Kidney (tissue), 14 donors: Measurements from ENCODE around the gene PRKAA1. TPM values are rescaled to one million over a fixed set of nuclear protein-coding genes. Genes with fewer than 3 reads are reported as not detected.

Source experiments
- DNase-seq, 5 donors: peaks; one replicate each; pipeline ENCODE4 v3.0.0-alpha.2; 2013 to 2020
- FAIRE-seq: peaks from 2 replicates; lab custom pipeline; 2012; peaks lifted over from hg19 to GRCh38; lab: Jason Lieb, UNC
- H3K27ac ChIP-seq, 2 donors: one replicate each; pipeline ENCODE4 v1.7.0; 2013; ENCODE audit warnings: low read depth in 2 of 2, low read length in 2 of 2, inconsistent platforms in 1 of 2
- H3K27me3 ChIP-seq: one replicate; pipeline ENCODE4 v1.7.1; 2013; ENCODE audit warnings: low read length, inconsistent platforms; ENCODE audit not compliant: control insufficient read depth, insufficient read depth
- H3K36me3 ChIP-seq, 3 donors: one replicate each; pipeline versions ENCODE4 v1.7.0 to v1.7.1; 2013; ENCODE audit warnings: low read length in 3 of 3, control low read depth in 1 of 3, inconsistent platforms in 1 of 3; ENCODE audit not compliant: insufficient read depth in 3 of 3, control insufficient read depth in 2 of 3
- H3K4me1 ChIP-seq, 3 donors: one replicate each; pipeline versions ENCODE4 v1.7.0 to v1.7.1; 2013; ENCODE audit warnings: low read length in 3 of 3, inconsistent platforms in 1 of 3, low read depth in 1 of 3; ENCODE audit not compliant: control insufficient read depth in 2 of 3, insufficient read depth in 2 of 3
- H3K4me3 ChIP-seq, 3 donors: one replicate each; pipeline versions ENCODE4 v1.7.0 to v1.8.1; 2013; ENCODE audit warnings: low read length in 3 of 3, control low read depth in 1 of 3, inconsistent platforms in 1 of 3
- H3K9ac ChIP-seq, 3 donors: one replicate each; pipeline versions ENCODE4 v1.7.0 to v1.7.1; 2013; ENCODE audit warnings: low read length in 3 of 3, control low read depth in 1 of 3, inconsistent platforms in 1 of 3
- H3K9me3 ChIP-seq, 3 donors: one replicate each; pipeline versions ENCODE4 v1.7.0 to v1.7.1; 2013; ENCODE audit warnings: low read length in 3 of 3, control low read depth in 1 of 3, inconsistent platforms in 1 of 3; ENCODE audit not compliant: control insufficient read depth in 2 of 3, insufficient read depth in 1 of 3
- CTCF ChIP-seq: IDR thresholded peaks from 3 replicates; pipeline ENCODE4 v1.5.1; 2012; ENCODE audit warnings: mild to moderate bottlenecking, moderate library complexity, borderline replicate concordance; ENCODE audit not compliant: insufficient read depth; ENCODE audit errors: extremely low read depth
- intact Hi-C: fragments of 100-400 bp; cut with DNase I; formaldehyde crosslinking; loops from one replicate; pipeline ENCODE4 v1.11.1; 2022
- polyA plus RNA-seq: library from polyadenylated mRNA; stranded (reverse); fragments of 350-450 nt; fragmentation: Illumina TruSeq; extraction: RNeasy Lipid Tissue Mini Kit (QIAGEN cat#74804); gene quantifications from one replicate; pipeline ENCODE4 v1.2.3, GENCODE V29; 2014; ENCODE audit warnings: low read depth, low replicate concordance; ENCODE audit not compliant: insufficient read depth
- total RNA-seq: library from RNA; stranded (reverse); fragmentation: NEBNext Ultra II Directional; extraction: Animal tissue kit (Norgen Biotek cat#: 25700); gene quantifications from one replicate; pipeline ENCODE4 v1.2.1, GENCODE V29; 2021
- donor health status: control.
- donor health status: control.
- donor health status: control.
- donor health status: control.
- donor health status: control.
- donor health status: DM: yes; HTN: yes; CAD: no.
- donor health status: Normal renal cell carcinoma (clear cell type).

PRKAA1 gene
- total and polyA plus RNA-seq, 2 donors from 2014 or later: 17.4 to 104 TPM

DNA sequence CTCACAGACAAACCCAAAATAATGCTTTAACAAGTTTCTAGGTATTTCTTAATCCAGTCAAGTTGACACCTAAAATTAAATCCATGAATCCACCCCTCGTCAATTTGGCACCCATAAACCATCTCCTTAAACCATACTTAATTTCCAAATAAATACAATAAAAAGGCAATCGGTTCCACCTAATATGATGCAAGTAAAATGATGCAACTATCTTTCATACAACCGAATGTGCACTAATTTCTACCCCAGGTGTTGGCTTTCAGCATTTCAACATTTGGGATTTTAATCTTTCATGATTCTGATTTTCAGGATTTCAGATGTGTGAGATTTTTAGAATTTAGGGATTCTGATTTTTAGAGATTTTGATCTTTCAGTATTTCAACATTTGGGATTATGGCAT lies 17.3 kb downstream of the PRKAA1 start:
- Histone ChIP-seq H3K27ac (no peak overlapping the region), H3K9ac (no peak overlapping the region), H3K4me3 (no peak overlapping the region), H3K4me1 (peaks cover 0 to 18% (median 5%) of the 10 kb centered on the region in 3 donors), H3K9me3 (no peaks in the 10 kb centered on the region), H3K27me3 (no peaks in the 10 kb centered on the region), H3K36me3 (peaks cover 0 to 5% (median 2%) of the 10 kb centered on the region in 3 donors)
- no peak for TF ChIP-seq CTCF
- intact Hi-C loops: no loop called here
- no peak for DNase-seq
- FAIRE-seq: no peak

- H3K27ac ChIP-seq: no peak overlapping the region
- peaks cover under 1 to 5% (median 2%) of the 10 kb centered on the region in 3 donors for H3K36me3 ChIP-seq
- intact Hi-C loops: no loop called here
- FAIRE-seq (no peak), DNase-seq (no peak)
- no peak overlapping the region for H3K4me3 ChIP-seq
- H3K9me3 ChIP-seq: no peaks in the 10 kb centered on the region
- no peaks in the 10 kb centered on the region for H3K27me3 ChIP-seq
- no peak for TF ChIP-seq CTCF
- no peak overlapping the region for H3K9ac ChIP-seq
- peaks cover 0 to 18% (median 7%) of the 10 kb centered on the region in 3 donors for H3K4me1 ChIP-seq
Observed at GRCh38 chr5:40780199-40780598, 18.0 kb downstream of the PRKAA1 start.

DNA sequence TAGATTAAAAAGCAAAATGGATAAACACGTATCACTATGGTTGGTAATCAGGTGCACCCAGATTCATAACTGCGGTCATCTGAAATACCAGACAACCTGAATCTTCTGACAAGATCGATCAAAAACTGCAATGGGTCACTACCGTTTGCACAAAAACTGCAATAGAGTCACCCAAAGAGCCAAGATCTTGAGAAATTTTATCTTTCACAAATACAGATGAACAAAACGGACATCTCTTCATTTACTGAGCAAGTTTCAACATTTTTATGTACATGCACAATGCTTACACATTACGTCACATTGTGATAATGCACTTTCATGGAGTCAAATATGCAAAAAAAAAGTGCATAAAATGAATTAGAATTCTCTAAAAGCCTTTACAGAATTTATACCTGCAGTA lies 18.6 kb downstream of the PRKAA1 start:
- no peak for FAIRE-seq
- Histone ChIP-seq H3K4me3 (no peak overlapping the region), H3K27ac (no peak overlapping the region), H3K4me1 (peaks cover 0 to 15% (median 7%) of the 10 kb centered on the region in 3 donors), H3K9ac (no peak overlapping the region), H3K36me3 (peaks cover 2 to 5% (median 2%) of the 10 kb centered on the region in 3 donors), H3K27me3 (no peaks in the 10 kb centered on the region), H3K9me3 (no peaks in the 10 kb centered on the region)
- no peak for TF ChIP-seq CTCF
- intact Hi-C loops: no loop called here
- DNase-seq: no peak

- H3K9me3 ChIP-seq: no peaks in the 10 kb centered on the region
- no peaks in the 10 kb centered on the region for H3K27me3 ChIP-seq
- peaks cover 0 to 7% (median 6%) of the 10 kb centered on the region in 3 donors for H3K4me1 ChIP-seq
- TF ChIP-seq CTCF: no peak
- intact Hi-C loops: no loop called here
- H3K4me3 ChIP-seq: no peak overlapping the region
- H3K27ac ChIP-seq: no peak overlapping the region
- H3K36me3 ChIP-seq: peaks cover 2 to 5% (median 2%) of the 10 kb centered on the region in 3 donors
- no peak for DNase-seq
- H3K9ac ChIP-seq: no peak overlapping the region
- FAIRE-seq: no peak
Observed at GRCh38 chr5:40778133-40778532, 20.0 kb downstream of the PRKAA1 start.
